Loucy (cell line): ENCODE results near the gene RABIF.

Source experiments
- H2AFZ ChIP-seq: fragments of 200-600 bp; sonication (generic); 2 replicates; pipeline ENCODE4 v1.6.0; 2016; ENCODE audit warnings: antibody characterized with exemption, mild to moderate bottlenecking, low read length, moderate library complexity
- H3F3A ChIP-seq: fragments of 200-600 bp; 2 replicates; pipeline ENCODE4 v1.6.0; 2016; ENCODE audit warnings: antibody characterized with exemption, low read depth, mild to moderate bottlenecking
- H3K27me3 ChIP-seq: fragments of 200-600 bp; sonication (generic); 2 replicates; pipeline ENCODE4 v1.6.1; 2014; ENCODE audit warnings: low read length, mild to moderate bottlenecking; ENCODE audit not compliant: insufficient read depth, poor library complexity, severe bottlenecking
- H3K36me3 ChIP-seq: fragments of 200-600 bp; sonication (generic); 2 replicates; pipeline ENCODE4 v1.6.1; 2016; ENCODE audit warnings: low read length; ENCODE audit not compliant: insufficient read depth
- H3K4me1 ChIP-seq: fragments of 200-600 bp; sonication (generic); 2 replicates; pipeline ENCODE4 v1.5.1; 2014; ENCODE audit warnings: low read length, mild to moderate bottlenecking; ENCODE audit not compliant: insufficient read depth, poor library complexity, severe bottlenecking
- H3K4me2 ChIP-seq: fragments of 200-600 bp; sonication (generic); 2 replicates; pipeline ENCODE4 v1.6.0; 2014; ENCODE audit warnings: antibody characterized with exemption, low read length, low read depth, mild to moderate bottlenecking; ENCODE audit not compliant: poor library complexity, severe bottlenecking
- H3K4me3 ChIP-seq: fragments of 200-600 bp; sonication (generic); 2 replicates; pipeline ENCODE4 v1.5.1; 2014; ENCODE audit warnings: low read length, mild to moderate bottlenecking, mixed read lengths; ENCODE audit not compliant: poor library complexity, severe bottlenecking
- H3K79me2 ChIP-seq: fragments of 200-600 bp; sonication (generic); 2 replicates; pipeline ENCODE4 v1.6.1; 2014; ENCODE audit warnings: low read length; ENCODE audit not compliant: insufficient read depth
- H3K9ac ChIP-seq: fragments of 200-600 bp; sonication (generic); 2 replicates; pipeline ENCODE4 v1.6.0; 2014; ENCODE audit warnings: mild to moderate bottlenecking, low read depth, low read length, moderate library complexity; ENCODE audit not compliant: poor library complexity, severe bottlenecking
- H3K9me2 ChIP-seq: fragments of 200-600 bp; sonication (generic); replicated peaks from 2 replicates; pipeline ENCODE4 v1.6.1; 2016; ENCODE audit warnings: low read depth, low read length, mixed read lengths
- H3K9me3 ChIP-seq: fragments of 200-600 bp; sonication (generic); 2 replicates; pipeline ENCODE4 v1.6.1; 2014; ENCODE audit warnings: mild to moderate bottlenecking, antibody characterized with exemption, low read length, low read depth; ENCODE audit not compliant: insufficient read depth
- H4K20me1 ChIP-seq: fragments of 200-600 bp; sonication (generic); 2 replicates; pipeline ENCODE4 v1.6.0; 2014; ENCODE audit warnings: antibody characterized with exemption, low read length, mild to moderate bottlenecking; ENCODE audit not compliant: insufficient read depth, poor library complexity, severe bottlenecking
- EZH2phosphoT487 ChIP-seq: fragments of 200-600 bp; IDR thresholded peaks from 2 replicates; pipeline ENCODE4 v1.6.1; 2018; ENCODE audit warnings: antibody characterized with exemption, mild to moderate bottlenecking, moderate library complexity, borderline replicate concordance
- TF ChIP-seq, protein P1 (sequence below): fragments of 200-600 bp; sonication (generic); conservative IDR thresholded peaks from 2 replicates; pipeline ENCODE4 v1.5.1; 2014; ENCODE audit warnings: mild to moderate bottlenecking, antibody characterized with exemption, low read length

RABIF gene

DNA sequence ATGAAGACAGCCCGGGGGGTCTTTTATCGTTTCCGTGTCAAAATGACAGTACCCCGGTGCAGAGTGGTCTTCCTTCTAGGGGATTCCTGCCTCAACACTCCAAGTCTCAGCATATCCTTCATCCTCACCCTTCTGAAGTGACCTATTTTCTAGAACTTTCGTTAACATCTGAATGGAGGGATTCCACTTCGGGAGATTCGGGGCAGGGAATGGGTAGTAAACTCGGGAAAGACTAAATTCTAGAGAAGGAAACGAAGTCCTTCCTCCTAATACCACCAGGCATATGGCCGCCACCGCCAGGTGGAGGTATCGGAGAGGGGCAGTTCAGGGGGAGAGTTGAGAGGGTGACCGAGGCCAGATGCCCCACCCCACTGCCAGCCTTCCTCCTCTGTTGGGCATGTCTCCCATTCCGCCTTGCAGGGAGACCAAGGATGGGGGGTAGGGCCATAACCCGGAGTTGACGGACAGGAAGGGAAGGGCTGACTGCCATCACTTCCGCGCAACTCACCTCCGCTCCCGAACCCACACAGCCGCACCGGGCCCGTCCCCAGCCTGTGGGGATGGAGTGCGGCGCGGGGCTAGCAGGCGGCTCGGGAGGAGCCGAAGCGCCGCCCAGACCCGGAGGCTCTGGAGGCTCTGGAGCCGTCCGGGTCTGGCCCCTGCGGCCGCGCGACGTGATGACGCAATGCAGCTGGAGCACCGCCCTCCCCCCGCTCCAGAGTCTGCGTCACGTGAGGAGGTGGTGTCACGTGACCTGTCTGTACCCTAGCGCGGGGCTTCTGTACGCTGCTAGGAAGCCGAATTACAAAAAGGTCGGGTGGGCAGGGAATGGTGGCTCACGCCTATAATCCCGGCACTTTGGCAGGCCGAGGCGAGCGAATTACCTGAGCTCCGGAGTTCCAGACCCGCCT is 37.9 kb upstream of the RABIF start, which contains the start of gene KLHL12:
KLHL12 (minus strand) TSS at position 654 of the 911 bp plus-strand sequence. CDS start 2,072 bp downstream, outside the sequence.
- Histone ChIP-seq H3K9me3 (no peaks in the 10 kb centered on the region), H3K4me1 (peaks cover 33% of the 10 kb centered on the region), H3K36me3 (no peaks in the 10 kb centered on the region), H3K27me3 (no peaks in the 10 kb centered on the region), H3K9ac (peak within 1 kb of the TSS; percentile 81), H3F3A (no peaks in the 10 kb centered on the region), H3K4me2 (peak within 1 kb of the TSS; percentile 79), H2AFZ (peak within 1 kb of the TSS; percentile 97), H3K79me2 (peaks cover 24% of the 10 kb centered on the region; the same call in 1 of the 2 replicates), H3K4me3 (peak within 1 kb of the TSS; percentile 83), H4K20me1 (no peaks in the 10 kb centered on the region), H3K9me2 (no peaks in the 10 kb centered on the region)
- TF ChIP-seq EZH2phosphoT487: no peak
- TF ChIP-seq, protein P1, sequence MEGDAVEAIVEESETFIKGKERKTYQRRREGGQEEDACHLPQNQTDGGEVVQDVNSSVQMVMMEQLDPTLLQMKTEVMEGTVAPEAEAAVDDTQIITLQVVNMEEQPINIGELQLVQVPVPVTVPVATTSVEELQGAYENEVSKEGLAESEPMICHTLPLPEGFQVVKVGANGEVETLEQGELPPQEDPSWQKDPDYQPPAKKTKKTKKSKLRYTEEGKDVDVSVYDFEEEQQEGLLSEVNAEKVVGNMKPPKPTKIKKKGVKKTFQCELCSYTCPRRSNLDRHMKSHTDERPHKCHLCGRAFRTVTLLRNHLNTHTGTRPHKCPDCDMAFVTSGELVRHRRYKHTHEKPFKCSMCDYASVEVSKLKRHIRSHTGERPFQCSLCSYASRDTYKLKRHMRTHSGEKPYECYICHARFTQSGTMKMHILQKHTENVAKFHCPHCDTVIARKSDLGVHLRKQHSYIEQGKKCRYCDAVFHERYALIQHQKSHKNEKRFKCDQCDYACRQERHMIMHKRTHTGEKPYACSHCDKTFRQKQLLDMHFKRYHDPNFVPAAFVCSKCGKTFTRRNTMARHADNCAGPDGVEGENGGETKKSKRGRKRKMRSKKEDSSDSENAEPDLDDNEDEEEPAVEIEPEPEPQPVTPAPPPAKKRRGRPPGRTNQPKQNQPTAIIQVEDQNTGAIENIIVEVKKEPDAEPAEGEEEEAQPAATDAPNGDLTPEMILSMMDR: peak; percentile 64

DNA sequence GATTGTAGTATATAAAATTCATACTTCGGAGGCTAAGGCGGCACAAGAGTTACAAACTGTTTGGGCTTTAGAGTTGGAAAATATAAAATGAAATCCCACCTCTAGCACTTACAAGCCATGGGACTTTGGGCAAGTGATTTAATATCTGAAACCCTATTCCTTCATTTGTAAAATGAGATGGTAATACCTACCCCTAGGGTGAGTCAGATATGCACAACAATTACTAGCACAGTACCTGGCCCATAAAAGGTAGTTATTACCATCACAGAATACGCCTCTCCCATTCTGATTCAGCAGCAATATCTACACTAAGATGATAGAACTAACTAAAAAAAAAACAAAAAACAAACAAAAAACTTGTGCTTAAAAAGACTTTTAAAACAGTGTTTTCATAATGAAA is 34.6 kb upstream of the RABIF start:
- Histone ChIP-seq H3K4me3 (peak overlapping the region; percentile 27), H3K27me3 (no peaks in the 10 kb centered on the region), H3K9me2 (no peaks in the 10 kb centered on the region), H3K4me2 (peak overlapping the region; percentile 79), H3K4me1 (peaks cover 33% of the 10 kb centered on the region), H3K9me3 (no peaks in the 10 kb centered on the region), H3K36me3 (peaks cover 8% of the 10 kb centered on the region; the same call in 1 of the 2 replicates), H3F3A (no peaks in the 10 kb centered on the region), H4K20me1 (no peaks in the 10 kb centered on the region), H3K79me2 (peaks cover 24% of the 10 kb centered on the region; the same call in 1 of the 2 replicates), H2AFZ (no peak overlapping the region), H3K9ac (peak overlapping the region; percentile 30)
- no peak for TF ChIP-seq EZH2phosphoT487
- TF ChIP-seq, protein P1: no peak

GRCh38 chr1:202919615-202920014 is 30.7 kb upstream of the RABIF start:
- no peaks in the 10 kb centered on the region for H3K9me3 ChIP-seq
- TF ChIP-seq EZH2phosphoT487: no peak
- TF ChIP-seq, protein P1: no peak
- no peaks in the 10 kb centered on the region for H3K9me2 ChIP-seq
- H4K20me1 ChIP-seq: no peaks in the 10 kb centered on the region
- no peak overlapping the region for H3K4me3 ChIP-seq
- peaks cover 43% of the 10 kb centered on the region; the same call in 1 of the 2 replicates for H3K36me3 ChIP-seq
- H3K27me3 ChIP-seq: no peaks in the 10 kb centered on the region
- H3F3A ChIP-seq: no peaks in the 10 kb centered on the region
- H3K4me1 ChIP-seq: peaks cover 18% of the 10 kb centered on the region
- H3K9ac ChIP-seq: no peak overlapping the region
- H2AFZ ChIP-seq: no peak overlapping the region
- H3K4me2 ChIP-seq: no peak overlapping the region
- H3K79me2 ChIP-seq: peaks cover 14% of the 10 kb centered on the region; the same call in 1 of the 2 replicates
